ENCODE data around the gene IL17B.

- TF ChIP-seq ETS1 (IDR thresholded peaks at IDR 0.05) (no peak), JUNB (IDR thresholded peaks at IDR 0.05; ENCODE audit: unreplicated experiment) (no peak), EZH2 (IDR thresholded peaks at IDR 0.05; ENCODE audit: low read depth, unreplicated experiment) (no peak), EZH2phosphoT487 (IDR thresholded peaks at IDR 0.05; ENCODE audit: unreplicated experiment) (no peak), POLR2AphosphoS5 (IDR thresholded peaks at IDR 0.05; ENCODE audit: low read depth) (no peak)
- TF ChIP-seq, protein P1, sequence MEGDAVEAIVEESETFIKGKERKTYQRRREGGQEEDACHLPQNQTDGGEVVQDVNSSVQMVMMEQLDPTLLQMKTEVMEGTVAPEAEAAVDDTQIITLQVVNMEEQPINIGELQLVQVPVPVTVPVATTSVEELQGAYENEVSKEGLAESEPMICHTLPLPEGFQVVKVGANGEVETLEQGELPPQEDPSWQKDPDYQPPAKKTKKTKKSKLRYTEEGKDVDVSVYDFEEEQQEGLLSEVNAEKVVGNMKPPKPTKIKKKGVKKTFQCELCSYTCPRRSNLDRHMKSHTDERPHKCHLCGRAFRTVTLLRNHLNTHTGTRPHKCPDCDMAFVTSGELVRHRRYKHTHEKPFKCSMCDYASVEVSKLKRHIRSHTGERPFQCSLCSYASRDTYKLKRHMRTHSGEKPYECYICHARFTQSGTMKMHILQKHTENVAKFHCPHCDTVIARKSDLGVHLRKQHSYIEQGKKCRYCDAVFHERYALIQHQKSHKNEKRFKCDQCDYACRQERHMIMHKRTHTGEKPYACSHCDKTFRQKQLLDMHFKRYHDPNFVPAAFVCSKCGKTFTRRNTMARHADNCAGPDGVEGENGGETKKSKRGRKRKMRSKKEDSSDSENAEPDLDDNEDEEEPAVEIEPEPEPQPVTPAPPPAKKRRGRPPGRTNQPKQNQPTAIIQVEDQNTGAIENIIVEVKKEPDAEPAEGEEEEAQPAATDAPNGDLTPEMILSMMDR (conservative IDR thresholded peaks at IDR 0.05; ENCODE audit: low read depth in 2 of 2), result no peak
Measured at GRCh38 chr5:149421834-149422233, 42.7 kb upstream of the IL17B start.

Data from GM23338 (cell line).